Activated naive CD4-positive, alpha-beta T cell treated with anti-CD3 and anti-CD28 coated beads, Interleukin-2, amount 10 ng/mL, durations not matched to agents 7 days and 5 days (primary cell): ENCODE results near the gene PRAMEF12.
"Not testable (repeated sequence)": the region's sequence is repeated elsewhere in the genome, so short reads cannot be mapped to it uniquely, and the experiment has no call there.

Experiments used
- CTCF ChIA-PET: fragments of 350-600 bp; sonication (Branson Sonifier 250); formaldehyde crosslinking; loops from one replicate; lab custom pipeline; 2021; ENCODE audit warnings: antibody characterized with exemption; lab: Charles Lee
- DNase-seq: peaks from one replicate; pipeline ENCODE4 v3.0.0-alpha.2; 2020
- H3K27ac Mint-ChIP-seq: one replicate; pipeline ENCODE4 v1.8.0; 2021; ENCODE audit warnings: mild to moderate bottlenecking, moderate library complexity, mixed read lengths
- H3K27me3 Mint-ChIP-seq: one replicate; pipeline ENCODE4 v1.8.0; 2021; ENCODE audit warnings: mild to moderate bottlenecking, mixed read lengths
- H3K36me3 Mint-ChIP-seq: one replicate; pipeline ENCODE4 v1.8.0; 2021; ENCODE audit warnings: mixed read lengths
- H3K4me1 Mint-ChIP-seq: one replicate; pipeline ENCODE4 v1.8.0; 2021; ENCODE audit warnings: mixed read lengths
- H3K4me3 Mint-ChIP-seq: one replicate; pipeline ENCODE4 v1.8.0; 2021; ENCODE audit warnings: mild to moderate bottlenecking, moderate library complexity, mixed read lengths
- H3K9me3 Mint-ChIP-seq: one replicate; pipeline ENCODE4 v1.8.0; 2021; ENCODE audit warnings: mixed read lengths

PRAMEF12 gene

GRCh38 chr1:12773438-12773837 lies at the start of gene PRAMEF12:
Gene PRAMEF12, plus strand, starts transcription at chr1:12773738. Its CDS starts 1,130 bp downstream, at chr1:12774868.
- no peaks in the 10 kb centered on the region for H3K4me1 Mint-ChIP-seq
- no peaks in the 10 kb centered on the region for H3K9me3 Mint-ChIP-seq
- no peak for DNase-seq
- CTCF ChIA-PET = no interaction called here
- H3K27me3 Mint-ChIP-seq = peaks cover 40% of the 10 kb centered on the region
- H3K36me3 Mint-ChIP-seq = no peaks in the 10 kb centered on the region
- H3K27ac Mint-ChIP-seq = no peak within 1 kb of the TSS
- no peak within 1 kb of the TSS for H3K4me3 Mint-ChIP-seq

- Mint-ChIP-seq H3K27me3 (peaks cover 43% of the 10 kb centered on the region), H3K4me3 (no peak overlapping the region), H3K4me1 (no peaks in the 10 kb centered on the region), H3K27ac (no peak overlapping the region), H3K9me3 (peaks cover 2% of the 10 kb centered on the region), H3K36me3 (no peaks in the 10 kb centered on the region)
- DNase-seq = no peak
- CTCF ChIA-PET = no interaction called here
Measured at GRCh38 chr1:12728391-12728790, 45.1 kb upstream of the PRAMEF12 start.

- CTCF ChIA-PET = no interaction called here
- Mint-ChIP-seq H3K27ac (no peak overlapping the region), H3K27me3 (peaks cover 54% of the 10 kb centered on the region), H3K9me3 (peaks cover 2% of the 10 kb centered on the region), H3K4me1 (no peaks in the 10 kb centered on the region), H3K36me3 (no peaks in the 10 kb centered on the region), H3K4me3 (no peak overlapping the region)
- no peak for DNase-seq
Measured at GRCh38 chr1:12730156-12730555, 43.4 kb upstream of the PRAMEF12 start.

GRCh38 chr1:12731084-12731483 lies 42.5 kb upstream of the PRAMEF12 start:
- H3K27ac Mint-ChIP-seq, H3K9me3 Mint-ChIP-seq, H3K36me3 Mint-ChIP-seq, H3K4me1 Mint-ChIP-seq, CTCF ChIA-PET, DNase-seq, H3K4me3 Mint-ChIP-seq: not testable (repeated sequence)
- H3K27me3 Mint-ChIP-seq = peaks cover 46% of the 10 kb centered on the region

GRCh38 chr1:12734651-12735050 lies 38.9 kb upstream of the PRAMEF12 start:
- CTCF ChIA-PET = no interaction called here
- Mint-ChIP-seq H3K36me3 (no peaks in the 10 kb centered on the region), H3K27ac (no peak overlapping the region), H3K4me3 (no peak overlapping the region), H3K9me3 (peaks cover 2% of the 10 kb centered on the region), H3K27me3 (peaks cover 30% of the 10 kb centered on the region), H3K4me1 (no peaks in the 10 kb centered on the region)
- DNase-seq = no peak

- CTCF ChIA-PET = no interaction called here
- Mint-ChIP-seq H3K27me3 (peaks cover 7% of the 10 kb centered on the region), H3K27ac (no peak overlapping the region), H3K4me3 (no peak overlapping the region), H3K9me3 (no peaks in the 10 kb centered on the region), H3K36me3 (no peaks in the 10 kb centered on the region), H3K4me1 (no peaks in the 10 kb centered on the region)
- DNase-seq = no peak
Measured at GRCh38 chr1:12738934-12739333, 34.6 kb upstream of the PRAMEF12 start.

- H3K36me3 Mint-ChIP-seq = no peaks in the 10 kb centered on the region
- H3K27ac Mint-ChIP-seq = no peak overlapping the region
- no peak overlapping the region for H3K4me3 Mint-ChIP-seq
- H3K27me3 Mint-ChIP-seq = peaks cover 4% of the 10 kb centered on the region
- DNase-seq = no peak
- no peaks in the 10 kb centered on the region for H3K9me3 Mint-ChIP-seq
- CTCF ChIA-PET = no interaction called here
- H3K4me1 Mint-ChIP-seq = no peaks in the 10 kb centered on the region
Measured at GRCh38 chr1:12739613-12740012, 33.9 kb upstream of the PRAMEF12 start.

- peaks cover 9% of the 10 kb centered on the region for H3K27me3 Mint-ChIP-seq
- H3K4me1 Mint-ChIP-seq = no peaks in the 10 kb centered on the region
- H3K27ac Mint-ChIP-seq = no peak overlapping the region
- no peak overlapping the region for H3K4me3 Mint-ChIP-seq
- H3K36me3 Mint-ChIP-seq = no peaks in the 10 kb centered on the region
- CTCF ChIA-PET = interaction anchor here (0.6 kb wide), 1 partner anchor 1751 kb away, joined by 3 read pairs; no protein-coding TSS in a partner anchor
- no peak for DNase-seq
- no peaks in the 10 kb centered on the region for H3K9me3 Mint-ChIP-seq
Measured at GRCh38 chr1:12741946-12742345, 31.6 kb upstream of the PRAMEF12 start.

- Mint-ChIP-seq H3K27ac (no peak overlapping the region), H3K36me3 (peaks cover 1% of the 10 kb centered on the region), H3K9me3 (peaks cover 11% of the 10 kb centered on the region), H3K27me3 (peaks cover 17% of the 10 kb centered on the region), H3K4me1 (no peaks in the 10 kb centered on the region), H3K4me3 (no peak overlapping the region)
- CTCF ChIA-PET = no interaction called here
- no peak for DNase-seq
Measured at GRCh38 chr1:12745126-12745991, 28.2 kb upstream of the PRAMEF12 start.

GRCh38 chr1:12745992-12746323 lies 27.6 kb upstream of the PRAMEF12 start, which contains the start of gene CFAP107:
Gene CFAP107, plus strand, starts transcription at chr1:12746200. Its CDS starts 231 bp downstream, at chr1:12746431.
- H3K27me3 Mint-ChIP-seq = peaks cover 17% of the 10 kb centered on the region
- H3K27ac Mint-ChIP-seq = no peak within 1 kb of the TSS
- peaks cover 1% of the 10 kb centered on the region for H3K36me3 Mint-ChIP-seq

GRCh38 chr1:12748778-12749355 lies 24.7 kb upstream of the PRAMEF12 start:
- Mint-ChIP-seq H3K4me3 (no peak overlapping the region), H3K4me1 (no peaks in the 10 kb centered on the region), H3K27ac (no peak overlapping the region), H3K9me3 (peaks cover 11% of the 10 kb centered on the region), H3K27me3 (peaks cover 17% of the 10 kb centered on the region), H3K36me3 (peaks cover 1% of the 10 kb centered on the region)
- CTCF ChIA-PET = no interaction called here
- DNase-seq = no peak

More at GRCh38 chr1:12745992-12746323, 27.6 kb upstream of the PRAMEF12 start, which contains the start of gene CFAP107:
- Mint-ChIP-seq H3K4me3 (no peak within 1 kb of the TSS), H3K4me1 (no peaks in the 10 kb centered on the region), H3K9me3 (peaks cover 11% of the 10 kb centered on the region)
- CTCF ChIA-PET = no interaction called here
- DNase-seq = no peak

- H3K27ac Mint-ChIP-seq = no peak overlapping the region
- no peak for DNase-seq
- CTCF ChIA-PET = no interaction called here
- H3K36me3 Mint-ChIP-seq = no peaks in the 10 kb centered on the region
- no peaks in the 10 kb centered on the region for H3K9me3 Mint-ChIP-seq
- H3K27me3 Mint-ChIP-seq = peaks cover 17% of the 10 kb centered on the region
- no peaks in the 10 kb centered on the region for H3K4me1 Mint-ChIP-seq
- H3K4me3 Mint-ChIP-seq = no peak overlapping the region
Measured at GRCh38 chr1:12754738-12755137, 18.8 kb upstream of the PRAMEF12 start.

- no peak overlapping the region for H3K27ac Mint-ChIP-seq
- DNase-seq = no peak
- no peaks in the 10 kb centered on the region for H3K36me3 Mint-ChIP-seq
- H3K9me3 Mint-ChIP-seq = no peaks in the 10 kb centered on the region
- H3K4me1 Mint-ChIP-seq = no peaks in the 10 kb centered on the region
- peaks cover 17% of the 10 kb centered on the region for H3K27me3 Mint-ChIP-seq
- CTCF ChIA-PET = no interaction called here
- H3K4me3 Mint-ChIP-seq = no peak overlapping the region
Measured at GRCh38 chr1:12756273-12756672, 17.3 kb upstream of the PRAMEF12 start.

GRCh38 chr1:12756768-12757413 lies 16.6 kb upstream of the PRAMEF12 start:
- no peaks in the 10 kb centered on the region for H3K4me1 Mint-ChIP-seq
- H3K9me3 Mint-ChIP-seq = no peaks in the 10 kb centered on the region
- CTCF ChIA-PET = no interaction called here
- no peak for DNase-seq
- no peak overlapping the region for H3K4me3 Mint-ChIP-seq
- no peak overlapping the region for H3K27ac Mint-ChIP-seq
- H3K27me3 Mint-ChIP-seq = peaks cover 17% of the 10 kb centered on the region
- no peaks in the 10 kb centered on the region for H3K36me3 Mint-ChIP-seq
